Fibroblast of skin of scalp (primary cell): ENCODE measurements around the gene DUSP9.
"Not testable (repeated sequence)": the region's sequence is repeated elsewhere in the genome, so short reads cannot be mapped to it uniquely, and the experiment has no call there.

Experiments used
- DNase-seq: peaks from one replicate; pipeline ENCODE4 v3.0.0-alpha.2; 2013

DUSP9 gene

DNA sequence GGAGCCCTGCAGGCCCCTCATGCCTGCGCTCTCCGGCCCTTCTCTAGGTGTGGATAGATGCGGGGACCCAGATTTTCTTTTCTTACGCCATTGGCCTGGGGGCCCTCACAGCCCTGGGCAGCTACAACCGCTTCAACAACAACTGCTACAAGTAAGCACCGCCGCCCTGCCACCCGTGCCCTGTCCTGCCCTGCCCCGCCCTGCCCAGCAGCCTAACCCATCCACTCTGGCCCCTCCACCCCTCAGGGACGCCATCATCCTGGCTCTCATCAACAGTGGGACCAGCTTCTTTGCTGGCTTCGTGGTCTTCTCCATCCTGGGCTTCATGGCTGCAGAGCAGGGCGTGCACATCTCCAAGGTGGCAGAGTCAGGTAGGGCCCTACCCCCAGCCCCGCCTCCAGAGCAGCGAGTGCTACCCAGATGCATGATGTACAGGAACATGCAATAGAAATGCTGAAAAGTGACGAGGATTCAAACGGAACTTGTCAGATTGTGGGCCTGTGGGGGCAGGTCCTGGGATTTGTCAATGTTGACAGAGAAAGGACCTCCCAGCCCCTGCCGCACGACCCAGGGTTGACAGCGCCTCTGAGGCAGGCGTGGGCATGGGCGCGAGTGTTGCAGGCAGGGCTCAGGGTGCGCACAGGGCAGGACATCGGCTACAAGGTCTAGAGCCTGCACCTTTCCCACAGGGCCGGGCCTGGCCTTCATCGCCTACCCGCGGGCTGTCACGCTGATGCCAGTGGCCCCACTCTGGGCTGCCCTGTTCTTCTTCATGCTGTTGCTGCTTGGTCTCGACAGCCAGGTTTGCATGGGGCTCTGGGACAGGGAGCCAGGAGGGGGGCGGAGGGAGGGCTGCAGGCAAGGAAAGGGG lies 46.4 kb downstream of the DUSP9 start:
- no peak for DNase-seq

DNA sequence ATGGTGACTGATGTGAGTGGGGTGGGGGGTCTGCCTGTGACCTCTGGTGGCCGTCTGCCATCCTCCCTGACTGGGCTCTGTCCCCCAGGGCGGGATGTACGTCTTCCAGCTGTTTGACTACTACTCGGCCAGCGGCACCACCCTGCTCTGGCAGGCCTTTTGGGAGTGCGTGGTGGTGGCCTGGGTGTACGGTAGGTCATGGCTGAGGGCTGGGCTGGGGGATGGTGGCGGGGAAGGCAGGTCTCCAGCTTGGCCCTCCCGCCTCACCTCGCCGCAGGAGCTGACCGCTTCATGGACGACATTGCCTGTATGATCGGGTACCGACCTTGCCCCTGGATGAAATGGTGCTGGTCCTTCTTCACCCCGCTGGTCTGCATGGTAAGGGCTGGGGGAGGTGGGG lies 47.3 kb downstream of the DUSP9 start:
- DNase-seq = not testable (repeated sequence)

DNA sequence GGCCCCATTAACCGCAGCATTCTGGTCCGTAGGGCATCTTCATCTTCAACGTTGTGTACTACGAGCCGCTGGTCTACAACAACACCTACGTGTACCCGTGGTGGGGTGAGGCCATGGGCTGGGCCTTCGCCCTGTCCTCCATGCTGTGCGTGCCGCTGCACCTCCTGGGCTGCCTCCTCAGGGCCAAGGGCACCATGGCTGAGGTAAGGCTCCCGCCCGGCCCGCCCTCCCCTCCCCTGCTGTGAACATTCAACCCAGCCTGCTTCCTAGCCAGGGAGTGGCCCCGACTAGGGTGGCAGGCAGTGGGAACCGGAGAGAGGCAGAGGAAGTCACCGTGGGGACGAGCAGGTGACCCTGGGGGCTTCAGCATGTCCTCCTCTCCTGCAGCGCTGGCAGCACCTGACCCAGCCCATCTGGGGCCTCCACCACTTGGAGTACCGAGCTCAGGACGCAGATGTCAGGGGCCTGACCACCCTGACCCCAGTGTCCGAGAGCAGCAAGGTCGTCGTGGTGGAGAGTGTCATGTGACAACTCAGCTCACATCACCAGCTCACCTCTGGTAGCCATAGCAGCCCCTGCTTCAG lies 47.8 kb downstream of the DUSP9 start:
- no peak for DNase-seq

DNA sequence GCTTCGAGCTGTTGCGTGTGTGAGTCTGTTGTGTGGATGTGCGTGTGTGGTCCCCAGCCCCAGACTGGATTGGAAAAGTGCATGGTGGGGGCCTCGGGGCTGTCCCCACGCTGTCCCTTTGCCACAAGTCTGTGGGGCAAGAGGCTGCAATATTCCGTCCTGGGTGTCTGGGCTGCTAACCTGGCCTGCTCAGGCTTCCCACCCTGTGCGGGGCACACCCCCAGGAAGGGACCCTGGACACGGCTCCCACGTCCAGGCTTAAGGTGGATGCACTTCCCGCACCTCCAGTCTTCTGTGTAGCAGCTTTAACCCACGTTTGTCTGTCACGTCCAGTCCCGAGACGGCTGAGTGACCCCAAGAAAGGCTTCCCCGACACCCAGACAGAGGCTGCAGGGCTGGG lies 49.1 kb downstream of the DUSP9 start:
- no peak for DNase-seq

DNA sequence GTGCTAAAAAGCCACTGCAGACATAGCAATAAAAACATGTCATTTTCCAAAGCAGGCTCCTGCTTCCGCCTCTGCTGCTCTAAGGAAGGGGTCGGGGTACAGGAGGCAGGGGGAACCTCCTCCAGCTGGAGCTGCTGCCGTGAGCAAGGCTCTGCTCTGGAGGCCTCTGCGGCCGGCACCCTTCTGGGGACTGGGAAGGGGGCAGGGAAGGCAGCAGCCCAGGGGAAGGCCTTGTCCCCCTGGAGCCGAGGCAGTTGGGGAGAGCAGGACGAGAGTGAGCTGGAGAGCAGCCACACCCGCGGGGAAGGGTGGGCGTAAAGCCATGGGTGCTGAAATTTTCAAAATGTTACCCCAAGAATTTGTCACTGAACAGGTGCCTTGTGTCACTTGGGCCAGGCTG lies 49.5 kb downstream of the DUSP9 start:
- DNase-seq = not testable (repeated sequence)

DNA sequence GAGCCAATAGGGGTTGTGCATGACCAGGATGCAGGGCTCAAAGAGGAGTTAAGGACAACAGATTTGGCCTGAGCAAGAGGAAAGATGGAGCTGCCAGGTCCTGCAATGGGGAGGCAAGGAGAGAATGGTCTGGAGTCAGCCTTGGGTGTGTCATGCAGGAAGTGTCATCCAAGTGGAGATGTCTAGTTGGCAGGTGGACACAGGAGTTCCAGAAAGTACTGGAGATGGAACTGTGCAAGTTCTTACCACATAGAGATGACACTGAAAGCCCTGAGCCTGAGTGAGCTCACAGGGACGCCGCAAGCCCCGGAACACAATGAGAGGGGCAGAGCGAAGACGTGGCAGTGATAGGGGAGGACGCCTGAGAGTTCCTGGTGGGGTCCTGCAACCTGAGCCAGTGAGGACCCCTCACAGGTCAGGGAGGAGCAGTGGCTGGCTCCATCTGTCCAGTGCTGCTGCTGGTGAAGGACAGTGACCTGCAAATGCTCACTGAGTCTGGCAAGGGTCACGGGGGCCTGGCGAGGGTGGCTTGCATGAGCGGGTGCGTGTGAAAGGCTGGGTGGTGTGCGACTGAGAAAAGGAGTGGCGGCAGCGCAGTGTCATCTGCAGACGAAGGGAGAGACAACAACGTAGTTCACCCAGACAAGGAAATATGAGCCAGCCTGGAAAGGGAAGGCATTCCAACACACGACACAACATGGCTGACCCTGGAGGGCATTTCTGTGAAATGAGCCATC lies 50.2 kb downstream of the DUSP9 start:
- not testable (repeated sequence) for DNase-seq

DNA sequence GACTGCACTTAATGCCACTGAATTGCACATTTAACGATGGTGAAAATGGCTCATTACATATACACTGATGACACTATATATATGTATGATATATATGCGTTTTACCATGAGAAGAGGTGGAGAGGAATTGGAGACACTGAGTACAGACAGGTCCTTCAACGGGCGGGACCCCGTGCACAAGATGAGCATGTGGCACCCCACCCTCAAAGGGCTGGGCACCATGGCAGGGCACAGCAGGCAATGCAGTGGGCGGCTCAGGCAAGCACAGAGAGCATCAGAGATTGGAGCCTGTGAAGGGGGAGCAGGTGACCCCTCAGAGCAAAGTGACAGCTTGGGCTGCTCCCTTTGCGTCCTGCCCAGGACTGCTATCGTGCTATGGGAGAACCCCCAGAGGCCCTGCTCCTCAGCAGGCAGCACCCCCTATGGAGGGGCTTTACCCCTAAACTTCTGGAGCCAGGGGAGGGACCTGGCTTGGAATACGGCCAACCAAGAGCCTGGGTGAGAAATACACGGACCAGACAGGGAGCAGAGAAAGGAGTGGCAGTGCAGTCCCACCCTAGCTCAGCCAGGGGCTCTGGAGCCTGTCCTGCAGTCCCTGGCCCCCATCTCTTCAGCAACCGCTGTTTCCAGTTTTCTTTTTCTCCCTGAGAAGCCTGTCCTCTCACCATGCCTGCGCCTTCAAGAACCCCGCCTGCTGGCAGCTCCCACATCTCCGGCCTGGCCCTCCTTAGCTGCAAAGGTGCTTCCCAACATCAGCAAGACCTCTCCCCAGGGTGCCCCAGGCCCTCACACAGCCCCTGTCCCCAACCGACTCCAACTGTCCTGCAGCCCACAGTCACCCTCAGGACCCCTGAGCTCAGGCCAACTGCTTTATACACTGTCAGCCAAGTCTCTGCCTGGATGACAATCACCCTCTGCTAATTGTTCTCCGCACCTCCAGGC lies 51.2 kb downstream of the DUSP9 start:
- DNase-seq = no peak

DNA sequence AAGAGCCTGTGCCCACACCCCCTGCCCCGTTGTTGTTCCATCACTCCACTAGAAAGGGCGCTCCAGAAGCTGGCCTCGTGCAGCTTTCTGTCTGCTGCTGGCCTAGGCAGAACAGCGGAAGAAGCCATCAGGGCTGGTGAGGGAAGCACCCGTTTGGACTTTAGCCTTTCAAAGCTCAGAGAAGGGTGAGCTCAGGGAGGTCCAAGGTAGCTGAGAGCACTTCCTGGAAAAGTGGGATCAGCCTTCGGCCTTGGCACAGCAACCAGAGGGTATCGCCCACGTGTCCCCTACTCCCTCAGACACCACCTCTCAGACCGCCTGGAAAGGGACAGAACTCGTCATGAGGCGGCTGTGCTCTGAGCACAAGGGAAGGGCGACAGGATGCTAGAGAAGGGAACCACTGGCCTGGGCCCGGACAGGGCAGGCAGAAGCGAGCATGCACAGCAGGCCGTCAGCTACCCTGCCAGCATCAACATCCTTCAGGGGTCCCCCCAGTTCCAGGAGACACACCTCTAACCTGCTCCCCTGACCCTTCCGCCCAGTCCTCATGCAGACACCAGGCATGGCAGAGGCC lies 52.3 kb downstream of the DUSP9 start:
- DNase-seq = not testable (repeated sequence)

DNA sequence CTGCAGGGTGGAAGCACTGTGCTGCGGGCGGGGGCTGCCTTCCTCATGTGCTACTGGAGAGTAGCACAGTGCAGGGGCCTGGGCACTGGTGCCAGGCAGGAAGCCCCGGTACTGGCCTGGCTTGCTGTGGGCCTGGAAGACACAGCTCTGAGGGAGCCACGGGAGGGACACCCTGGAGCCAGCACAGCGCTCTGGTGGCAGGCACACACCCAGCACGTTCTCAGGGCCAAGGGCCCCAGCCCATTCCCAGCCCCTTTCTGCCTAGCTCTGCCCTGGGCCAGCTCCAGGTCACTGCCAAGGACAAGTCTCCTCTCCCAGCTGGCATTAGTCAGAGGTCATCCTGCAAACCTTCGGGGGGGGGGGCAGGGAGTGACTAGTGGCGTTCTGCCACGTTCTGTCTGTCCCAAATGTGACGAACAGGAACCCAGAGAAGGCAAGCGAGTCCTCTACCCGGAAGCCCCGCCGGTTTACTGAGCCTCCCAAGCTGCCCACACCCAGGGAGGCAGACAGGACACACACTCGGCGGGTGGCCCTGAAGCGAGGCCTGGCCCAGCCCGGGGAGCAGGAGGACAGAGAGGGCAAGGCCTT lies 52.9 kb downstream of the DUSP9 start:
- DNase-seq = not testable (repeated sequence)

DNA sequence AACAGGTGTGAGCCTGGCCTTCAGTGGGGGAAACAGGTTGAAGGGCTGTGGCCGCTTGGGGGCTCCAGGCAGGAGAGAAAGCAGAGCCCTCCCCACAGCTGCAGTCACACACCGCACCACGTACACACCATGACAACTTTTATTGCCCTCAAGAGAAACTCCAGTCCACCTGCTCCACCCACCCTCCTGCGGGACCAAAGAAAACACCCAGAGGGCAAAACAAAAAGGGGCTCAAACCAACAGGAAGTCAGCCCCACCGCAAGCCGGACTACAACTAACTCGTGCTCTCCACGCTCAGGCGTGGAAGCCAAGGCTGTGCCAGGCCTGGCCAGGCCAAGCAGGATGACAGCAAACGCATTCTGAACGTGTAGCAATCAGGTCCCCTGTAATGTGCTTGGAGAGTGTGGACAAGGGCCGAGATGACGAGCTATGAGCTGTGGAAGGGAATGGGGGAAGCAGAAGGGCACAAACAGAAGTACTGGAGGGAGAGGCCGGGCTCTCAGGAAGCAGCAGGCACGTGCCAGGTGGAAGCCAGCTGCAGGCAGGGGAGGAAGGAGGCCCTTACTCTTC lies 53.5 kb downstream of the DUSP9 start:
- no peak for DNase-seq
